Measurements from ENCODE around the gene ALDH3A1. TPM values are rescaled to one million over a fixed set of nuclear protein-coding genes. Genes with fewer than 3 reads are reported as not detected.

ALDH3A1 gene
- total RNA-seq, 4 donors from 2014 or later: 1.1 to 3.4 (median 2.4) TPM; not detected in 1

GRCh38 chr17:19723964-19724363, 24.1 kb downstream of the ALDH3A1 start:
- TF ChIP-seq, protein P1, sequence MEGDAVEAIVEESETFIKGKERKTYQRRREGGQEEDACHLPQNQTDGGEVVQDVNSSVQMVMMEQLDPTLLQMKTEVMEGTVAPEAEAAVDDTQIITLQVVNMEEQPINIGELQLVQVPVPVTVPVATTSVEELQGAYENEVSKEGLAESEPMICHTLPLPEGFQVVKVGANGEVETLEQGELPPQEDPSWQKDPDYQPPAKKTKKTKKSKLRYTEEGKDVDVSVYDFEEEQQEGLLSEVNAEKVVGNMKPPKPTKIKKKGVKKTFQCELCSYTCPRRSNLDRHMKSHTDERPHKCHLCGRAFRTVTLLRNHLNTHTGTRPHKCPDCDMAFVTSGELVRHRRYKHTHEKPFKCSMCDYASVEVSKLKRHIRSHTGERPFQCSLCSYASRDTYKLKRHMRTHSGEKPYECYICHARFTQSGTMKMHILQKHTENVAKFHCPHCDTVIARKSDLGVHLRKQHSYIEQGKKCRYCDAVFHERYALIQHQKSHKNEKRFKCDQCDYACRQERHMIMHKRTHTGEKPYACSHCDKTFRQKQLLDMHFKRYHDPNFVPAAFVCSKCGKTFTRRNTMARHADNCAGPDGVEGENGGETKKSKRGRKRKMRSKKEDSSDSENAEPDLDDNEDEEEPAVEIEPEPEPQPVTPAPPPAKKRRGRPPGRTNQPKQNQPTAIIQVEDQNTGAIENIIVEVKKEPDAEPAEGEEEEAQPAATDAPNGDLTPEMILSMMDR (IDR thresholded peaks at IDR 0.05; ENCODE audit: low read depth): no peak

- TF ChIP-seq, protein P1 (IDR thresholded peaks at IDR 0.05; ENCODE audit: low read depth): no peak
Observed at GRCh38 chr17:19720631-19721426, 27.3 kb downstream of the ALDH3A1 start.

DNA sequence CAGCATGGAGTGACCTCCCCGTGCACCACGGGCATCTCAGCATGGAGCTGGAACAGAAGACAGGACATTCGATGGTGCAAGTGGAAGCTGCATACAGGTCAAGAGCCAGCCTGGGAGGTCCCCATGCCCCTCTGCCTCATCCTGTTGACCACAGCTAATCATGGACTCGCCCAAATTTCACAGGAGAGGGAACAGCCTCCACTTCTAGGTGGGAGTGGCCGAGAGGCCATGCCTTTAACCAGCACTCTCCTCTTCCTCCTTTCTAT, 28.0 kb downstream of the ALDH3A1 start:
- TF ChIP-seq, protein P1 (IDR thresholded peaks at IDR 0.05; ENCODE audit: low read depth): no peak

- TF ChIP-seq, protein P1 (IDR thresholded peaks at IDR 0.05; ENCODE audit: low read depth): no peak
Observed at GRCh38 chr17:19719355-19720209, 28.5 kb downstream of the ALDH3A1 start.

GRCh38 chr17:19718613-19719354, 29.3 kb downstream of the ALDH3A1 start:
- TF ChIP-seq, protein P1 (IDR thresholded peaks at IDR 0.05; ENCODE audit: low read depth): no peak

GRCh38 chr17:19718041-19718612, 30.0 kb downstream of the ALDH3A1 start:
- TF ChIP-seq, protein P1 (IDR thresholded peaks at IDR 0.05; ENCODE audit: low read depth): no peak
